ENCODE results near the gene STPG1. TPM values are rescaled to one million over a fixed set of nuclear protein-coding genes. Genes with fewer than 3 reads are reported as not detected.

STPG1 gene
- total RNA-seq, 1 donor from 2014 or later, result 16.7 TPM

GRCh38 chr1:24349891-24350290 lies 63.7 kb downstream of the STPG1 start:
- H3K36me3 Mint-ChIP-seq (ENCODE audit: insufficient read depth), result no peaks in the 10 kb centered on the region
- H3K4me3 Mint-ChIP-seq (ENCODE audit: low read depth), result no peak overlapping the region
- H3K27me3 Mint-ChIP-seq, result peaks cover 6% of the 10 kb centered on the region
- DNase-seq (ENCODE audit: low spot score, unreplicated experiment), result no peak
- H3K4me1 Mint-ChIP-seq (ENCODE audit: low read depth), result peaks cover 5% of the 10 kb centered on the region
- TF ChIP-seq, protein P1, sequence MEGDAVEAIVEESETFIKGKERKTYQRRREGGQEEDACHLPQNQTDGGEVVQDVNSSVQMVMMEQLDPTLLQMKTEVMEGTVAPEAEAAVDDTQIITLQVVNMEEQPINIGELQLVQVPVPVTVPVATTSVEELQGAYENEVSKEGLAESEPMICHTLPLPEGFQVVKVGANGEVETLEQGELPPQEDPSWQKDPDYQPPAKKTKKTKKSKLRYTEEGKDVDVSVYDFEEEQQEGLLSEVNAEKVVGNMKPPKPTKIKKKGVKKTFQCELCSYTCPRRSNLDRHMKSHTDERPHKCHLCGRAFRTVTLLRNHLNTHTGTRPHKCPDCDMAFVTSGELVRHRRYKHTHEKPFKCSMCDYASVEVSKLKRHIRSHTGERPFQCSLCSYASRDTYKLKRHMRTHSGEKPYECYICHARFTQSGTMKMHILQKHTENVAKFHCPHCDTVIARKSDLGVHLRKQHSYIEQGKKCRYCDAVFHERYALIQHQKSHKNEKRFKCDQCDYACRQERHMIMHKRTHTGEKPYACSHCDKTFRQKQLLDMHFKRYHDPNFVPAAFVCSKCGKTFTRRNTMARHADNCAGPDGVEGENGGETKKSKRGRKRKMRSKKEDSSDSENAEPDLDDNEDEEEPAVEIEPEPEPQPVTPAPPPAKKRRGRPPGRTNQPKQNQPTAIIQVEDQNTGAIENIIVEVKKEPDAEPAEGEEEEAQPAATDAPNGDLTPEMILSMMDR (IDR thresholded peaks at IDR 0.05; ENCODE audit: unreplicated experiment), result no peak
- H3K9me3 Mint-ChIP-seq (ENCODE audit: low read depth), result no peaks in the 10 kb centered on the region
- H3K27ac Mint-ChIP-seq, result no peak overlapping the region

DNA sequence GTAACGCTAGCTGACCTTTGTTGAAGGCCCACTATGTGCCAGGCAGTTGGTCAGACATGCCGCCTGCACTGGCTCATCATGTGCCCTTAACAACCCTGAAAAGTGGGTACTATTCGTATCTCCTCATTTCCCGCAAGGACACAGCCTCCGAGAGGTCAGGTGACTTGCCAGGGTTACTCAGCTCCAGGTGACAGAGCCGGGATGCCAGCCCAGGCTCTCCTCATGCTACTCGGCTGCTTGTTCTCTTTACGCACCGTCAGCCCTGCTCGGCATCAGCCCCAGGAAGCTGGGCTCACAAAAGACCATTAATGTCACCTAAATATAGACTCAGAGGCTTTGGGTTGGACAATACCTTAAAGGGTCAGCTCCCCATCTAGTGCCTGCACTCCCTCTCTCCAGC lies 65.4 kb downstream of the STPG1 start:
- no peak for DNase-seq (ENCODE audit: low spot score, unreplicated experiment)
- TF ChIP-seq, protein P1 (IDR thresholded peaks at IDR 0.05; ENCODE audit: unreplicated experiment), result no peak
- Mint-ChIP-seq H3K36me3 (ENCODE audit: insufficient read depth) (no peaks in the 10 kb centered on the region), H3K27ac (no peak overlapping the region), H3K4me3 (ENCODE audit: low read depth) (no peak overlapping the region), H3K27me3 (peaks cover 6% of the 10 kb centered on the region), H3K4me1 (ENCODE audit: low read depth) (peaks cover 5% of the 10 kb centered on the region), H3K9me3 (ENCODE audit: low read depth) (no peaks in the 10 kb centered on the region)

DNA sequence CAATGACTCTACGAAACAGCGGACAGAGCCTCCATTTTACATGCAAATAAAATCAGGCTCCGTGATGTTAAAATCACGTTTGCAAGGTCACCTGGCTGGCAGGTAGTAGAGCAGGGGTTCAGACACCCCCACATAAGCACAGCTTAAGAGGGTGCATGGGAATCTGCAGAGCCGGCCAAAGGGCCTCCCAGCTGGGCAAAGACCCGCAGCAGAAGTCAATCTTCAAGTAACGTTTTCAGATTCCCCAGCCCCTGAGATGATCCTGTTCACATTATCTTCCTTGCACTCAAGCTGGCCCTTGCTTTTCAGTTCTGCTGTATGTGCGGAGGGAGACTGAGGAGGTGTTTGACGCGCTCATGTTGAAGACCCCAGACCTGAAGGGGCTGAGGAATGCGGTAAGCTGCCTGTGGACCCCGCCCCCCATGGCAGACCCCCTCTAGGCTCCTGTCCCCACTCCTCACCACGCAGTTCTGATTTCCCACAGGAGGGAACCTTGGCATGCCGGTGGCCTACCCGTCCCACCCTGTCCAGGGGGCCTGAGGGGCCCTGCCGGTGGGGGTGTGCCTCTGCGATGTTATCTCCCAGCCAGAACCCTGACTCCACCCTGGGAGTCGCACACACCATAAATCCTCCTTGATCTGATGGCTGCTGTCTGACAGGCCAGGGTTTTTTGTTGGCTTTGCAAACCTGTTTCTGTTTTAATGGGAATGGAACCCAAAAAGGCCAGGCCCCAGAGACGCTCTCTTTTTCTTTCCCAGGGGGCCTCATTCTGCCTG lies 66.2 kb downstream of the STPG1 start:
- Mint-ChIP-seq H3K27me3 (peaks cover 6% of the 10 kb centered on the region), H3K4me1 (ENCODE audit: low read depth) (peaks cover 5% of the 10 kb centered on the region), H3K9me3 (ENCODE audit: low read depth) (no peaks in the 10 kb centered on the region), H3K36me3 (ENCODE audit: insufficient read depth) (no peaks in the 10 kb centered on the region), H3K4me3 (ENCODE audit: low read depth) (no peak overlapping the region), H3K27ac (no peak overlapping the region)
- DNase-seq (ENCODE audit: low spot score, unreplicated experiment), result no peak
- TF ChIP-seq, protein P1 (IDR thresholded peaks at IDR 0.05; ENCODE audit: unreplicated experiment), result no peak

GRCh38 chr1:24345334-24345733 lies 68.2 kb downstream of the STPG1 start:
- H3K27me3 Mint-ChIP-seq, result peaks cover 5% of the 10 kb centered on the region

DNA sequence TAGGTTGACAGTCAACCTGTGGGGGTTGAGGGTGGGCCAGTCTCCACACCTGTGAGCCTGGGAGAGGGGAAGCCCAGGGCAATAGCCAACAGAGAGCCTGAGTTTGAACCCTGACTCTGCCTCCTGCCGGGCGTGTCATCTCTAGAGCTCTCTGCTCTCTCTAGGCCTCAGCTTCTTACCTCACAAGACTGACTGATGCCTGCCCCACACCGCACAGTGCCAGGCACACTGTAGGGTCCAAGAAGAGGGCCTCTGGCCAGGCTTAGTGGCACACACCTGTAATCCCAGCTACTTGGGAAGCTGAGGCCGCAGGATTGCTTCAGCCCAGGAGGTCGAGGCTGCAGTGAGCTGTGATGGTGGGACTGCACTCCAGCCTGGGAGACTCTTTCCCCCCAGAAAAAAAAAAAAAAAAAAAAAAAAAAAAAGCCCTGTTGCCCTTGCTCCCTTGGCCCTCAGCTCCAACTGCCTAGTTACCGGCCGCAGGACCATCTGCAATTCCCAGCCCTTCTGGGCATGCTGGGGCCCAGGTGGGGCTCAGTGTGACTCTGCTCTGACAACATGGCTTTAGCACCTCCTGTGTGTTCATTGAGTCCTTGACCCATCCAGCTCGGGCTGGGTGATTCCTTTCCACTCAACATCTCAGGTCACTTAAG lies 69.4 kb downstream of the STPG1 start:
- Mint-ChIP-seq H3K27me3 (no peaks in the 10 kb centered on the region), H3K4me3 (ENCODE audit: low read depth) (no peak overlapping the region), H3K27ac (no peak overlapping the region)

More at GRCh38 chr1:24345334-24345733, 68.2 kb downstream of the STPG1 start:
- TF ChIP-seq, protein P1 (IDR thresholded peaks at IDR 0.05; ENCODE audit: unreplicated experiment), result no peak
- Mint-ChIP-seq H3K4me3 (ENCODE audit: low read depth) (no peak overlapping the region), H3K36me3 (ENCODE audit: insufficient read depth) (no peaks in the 10 kb centered on the region), H3K4me1 (ENCODE audit: low read depth) (peaks cover 5% of the 10 kb centered on the region), H3K9me3 (ENCODE audit: low read depth) (no peaks in the 10 kb centered on the region), H3K27ac (no peak overlapping the region)
- no peak for DNase-seq (ENCODE audit: low spot score, unreplicated experiment)

More for the DNA sequence above, 69.4 kb downstream of the STPG1 start:
- Mint-ChIP-seq H3K36me3 (ENCODE audit: insufficient read depth) (no peaks in the 10 kb centered on the region), H3K4me1 (ENCODE audit: low read depth) (peaks cover 5% of the 10 kb centered on the region), H3K9me3 (ENCODE audit: low read depth) (no peaks in the 10 kb centered on the region)
- TF ChIP-seq, protein P1 (IDR thresholded peaks at IDR 0.05; ENCODE audit: unreplicated experiment), result no peak
- DNase-seq (ENCODE audit: low spot score, unreplicated experiment), result no peak
